Pancreas (tissue), 10 donors: ENCODE results near the gene AMMECR1. TPM values are rescaled to one million over a fixed set of nuclear protein-coding genes. Genes with fewer than 3 reads are reported as not detected.

Source experiments
- ATAC-seq, 4 donors: fragments of 200-7000 bp; cut with Tn5 transposase; one replicate each; pipeline versions ENCODE4 v1.8.0 to v1.9.1; 2020; ENCODE audit warnings: mild to moderate bottlenecking in 4 of 4, moderate library complexity in 4 of 4
- DNase-seq, 6 donors: peaks; one replicate each; pipeline ENCODE4 v3.0.0-alpha.2; 2020
- FAIRE-seq: peaks from 2 replicates; lab custom pipeline; 2012; peaks lifted over from hg19 to GRCh38; lab: Jason Lieb, UNC
- H3K27ac ChIP-seq, 4 donors: fragments of 200-600 bp; sonication (generic); 1 replicate in 3 of 4; 2 replicates in 1 of 4; pipeline versions ENCODE4 v1.5.0 to v1.8.0; 2020
- H3K27me3 ChIP-seq, 4 donors: fragments of 200-600 bp; one replicate each; pipeline ENCODE4 v1.8.0; 2021
- H3K36me3 ChIP-seq, 3 donors: fragments of 200-600 bp; sonication (generic) in 1 of 3; one replicate each; pipeline versions ENCODE4 v1.5.0 to v1.8.0; 2020 to 2021
- H3K4me1 ChIP-seq, 3 donors: fragments of 200-600 bp; one replicate each; pipeline ENCODE4 v1.8.0; 2021
- H3K4me3 ChIP-seq, 4 donors: fragments of 200-600 bp; sonication (generic) in 2 of 4; one replicate each; pipeline versions ENCODE4 v1.5.0 to v1.8.0; 2020 to 2021
- H3K9me3 ChIP-seq, 4 donors: fragments of 200-600 bp; one replicate each; pipeline ENCODE4 v1.8.0; 2021
- CTCF ChIP-seq, 4 donors: fragments of 200-600 bp; sonication (generic) in 3 of 4; IDR thresholded peaks; one replicate each; pipeline versions ENCODE4 v1.5.0 to v1.8.0; 2021; ENCODE audit warnings: antibody characterized with exemption in 4 of 4
- WGBS, 2 donors: extraction: QIAGEN DNeasy Blood & Tissue Kit; methylation state at CpG; one replicate each; pipeline ENCODE4 v1.1.7; 2013; 5-methylcytosine and 5-hydroxymethylcytosine counted together
- intact Hi-C, 3 donors: fragments of 100-400 bp; cut with DNase I; formaldehyde crosslinking; loops; one replicate each; pipeline versions ENCODE4 v1.11.1 to v1.14.2; 2022
- polyA plus RNA-seq, 2 donors: library from polyadenylated mRNA; stranded (reverse); fragments of 200-250 nt; gene quantifications; one replicate each; pipeline ENCODE4 v1.2.3, GENCODE V29; 2013
- total RNA-seq, 6 donors: library from RNA; stranded (reverse); fragmentation: NEBNext Ultra II Directional in 4 of 6; extraction: Animal tissue kit (Norgen Biotek cat#: 25700) in 4 of 6; gene quantifications; one replicate each; pipeline versions ENCODE4 v1.2.1 to v1.2.4, GENCODE V29; 2021 to 2023
- donor health status: healthy with polysubstance abuse.
- donor health status: DM: no; HTN: no; CAD: no; lungs with moderate emphysema.
- donor health status: DM: no; HTN: no; CAD: no.
- donor health status: control.
- donor health status: control.
- donor health status: Bipolar disorder and iron deficiency.
- donor health status: DM: yes; HTN: yes; CAD: no.
- donor health status: DM: no; HTN: no; CAD: no.
- donor health status: DM: no; HTN: no; CAD: no.
- donor health status: DM: yes; HTN: yes; CAD: no.

The AMMECR1 gene
- total and polyA plus RNA-seq, 8 donors: 1.4 to 4.1 (median 1.9) TPM

DNA sequence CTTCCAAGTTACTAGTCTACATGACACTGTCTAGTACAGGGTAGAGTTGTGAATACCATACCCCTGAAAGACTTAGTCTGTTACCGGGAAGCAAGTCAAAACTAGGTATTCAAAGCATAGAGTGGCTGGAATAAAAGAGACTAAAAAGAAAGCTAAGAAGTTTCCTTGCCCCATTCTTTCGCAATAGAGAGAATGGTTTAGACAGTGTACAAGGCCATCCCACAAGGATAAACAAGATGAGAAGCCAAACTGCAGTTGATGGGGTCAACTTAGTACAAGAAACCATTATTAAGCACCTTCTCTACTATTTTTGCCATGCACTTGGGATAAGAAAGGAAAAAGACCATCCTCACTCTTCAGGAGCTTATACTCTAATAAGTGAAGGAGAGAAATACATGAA, 30.3 kb downstream of the AMMECR1 start:
- TF ChIP-seq CTCF (IDR thresholded peaks at IDR 0.05): no peak
- intact Hi-C loops: no loop called here
- Histone ChIP-seq H3K9me3 (no peaks in the 10 kb centered on the region), H3K4me1 (peaks cover 0 to 4% (median 0%) of the 10 kb centered on the region in 3 donors), H3K4me3 (no peak overlapping the region), H3K36me3 (no peaks in the 10 kb centered on the region), H3K27me3 (no peaks in the 10 kb centered on the region), H3K27ac (no peak overlapping the region)
- DNase-seq (no peak), FAIRE-seq (no peak), ATAC-seq (no peak)
- 87 to 94% methylated on average over 2 of the region's 2 CpGs for WGBS, 2 donors

- DNase-seq (no peak), ATAC-seq (peak in 1 of 4 donors; percentile 46), FAIRE-seq (no peak)
- no peaks in the 10 kb centered on the region for H3K27me3 ChIP-seq
- intact Hi-C loops: no loop called here
- no peak overlapping the region for H3K4me3 ChIP-seq
- H3K36me3 ChIP-seq: no peaks in the 10 kb centered on the region
- H3K9me3 ChIP-seq: no peaks in the 10 kb centered on the region
- no peak for TF ChIP-seq CTCF (IDR thresholded peaks at IDR 0.05)
- H3K27ac ChIP-seq: no peak overlapping the region
- H3K4me1 ChIP-seq: peaks cover 0 to 7% (median 0%) of the 10 kb centered on the region in 3 donors
- 75 to 95% methylated on average over 6 of the region's 6 CpGs for WGBS, 2 donors
Measured at GRCh38 chrX:110286106-110286505, 31.8 kb downstream of the AMMECR1 start.

- Histone ChIP-seq H3K27me3 (no peaks in the 10 kb centered on the region), H3K4me1 (peaks cover 7 to 12% (median 8%) of the 10 kb centered on the region in 3 donors), H3K36me3 (no peaks in the 10 kb centered on the region), H3K9me3 (no peaks in the 10 kb centered on the region), H3K27ac (no peak overlapping the region), H3K4me3 (no peak overlapping the region)
- ATAC-seq (no peak), DNase-seq (no peak), FAIRE-seq (no peak)
- no peak for TF ChIP-seq CTCF (IDR thresholded peaks at IDR 0.05)
- WGBS, 2 donors: 84 to 89% methylated on average over 2 of the region's 2 CpGs
- intact Hi-C loops: no loop called here
Measured at GRCh38 chrX:110284159-110284558, 33.7 kb downstream of the AMMECR1 start.

- FAIRE-seq (no peak), ATAC-seq (no peak), DNase-seq (no peak)
- Histone ChIP-seq H3K4me1 (peaks cover 7 to 18% (median 8%) of the 10 kb centered on the region in 3 donors), H3K9me3 (no peaks in the 10 kb centered on the region), H3K27me3 (no peaks in the 10 kb centered on the region), H3K4me3 (no peak overlapping the region), H3K27ac (no peak overlapping the region), H3K36me3 (no peaks in the 10 kb centered on the region)
- TF ChIP-seq CTCF (IDR thresholded peaks at IDR 0.05): no peak
- intact Hi-C loops: no loop called here
Measured at GRCh38 chrX:110282922-110283321, 35.0 kb downstream of the AMMECR1 start.

GRCh38 chrX:110281377-110281776, 36.5 kb downstream of the AMMECR1 start:
- no peak for FAIRE-seq
- DNase-seq: no peak
- Histone ChIP-seq H3K4me1 (peaks cover 7 to 22% (median 12%) of the 10 kb centered on the region in 3 donors), H3K36me3 (no peaks in the 10 kb centered on the region), H3K27me3 (no peaks in the 10 kb centered on the region), H3K27ac (no peak overlapping the region), H3K4me3 (no peak overlapping the region), H3K9me3 (no peaks in the 10 kb centered on the region)
- TF ChIP-seq CTCF (IDR thresholded peaks at IDR 0.05): no peak
- 22 to 34% methylated on average over 2 of the region's 2 CpGs for WGBS, 2 donors
- intact Hi-C loops: no loop called here
- no peak for ATAC-seq
